Activated CD4-positive, alpha-beta T cell treated with anti-CD3 and anti-CD28 coated beads for 36 hours (primary cell): ENCODE measurements around the gene OR52E2. TPM values are rescaled to one million over a fixed set of nuclear protein-coding genes. Genes with fewer than 3 reads are reported as not detected.
"Not testable (repeated sequence)": the region's sequence is repeated elsewhere in the genome, so short reads cannot be mapped to it uniquely, and the experiment has no call there.

Experiments
- ATAC-seq: fragments of 200-7000 bp; cut with Tn5 transposase; one replicate; pipeline ENCODE4 v1.10.0; 2021; ENCODE audit warnings: mild to moderate bottlenecking, moderate library complexity
- CTCF ChIA-PET: fragments of 350-600 bp; sonication (Branson Sonifier 250); formaldehyde crosslinking; loops from one replicate; lab custom pipeline; 2021; ENCODE audit warnings: antibody characterized with exemption; lab: Charles Lee
- POLR2A ChIA-PET: fragments of 350-600 bp; sonication (Branson Sonifier 250); formaldehyde crosslinking; loops from one replicate; lab custom pipeline; 2021; ENCODE audit warnings: antibody characterized with exemption, inconsistent platforms; lab: Charles Lee
- DNase-seq: peaks from one replicate; pipeline ENCODE4 v3.0.0-alpha.2; 2020
- H3K27ac Mint-ChIP-seq: one replicate; pipeline ENCODE4 v1.8.0; 2021; ENCODE audit warnings: mixed read lengths
- H3K27me3 Mint-ChIP-seq: one replicate; pipeline ENCODE4 v1.8.0; 2021; ENCODE audit warnings: mixed read lengths
- H3K36me3 Mint-ChIP-seq: one replicate; pipeline ENCODE4 v1.8.0; 2021; ENCODE audit warnings: low read depth, mixed read lengths
- H3K4me1 Mint-ChIP-seq: one replicate; pipeline ENCODE4 v1.8.0; 2021; ENCODE audit warnings: mixed read lengths
- H3K4me3 Mint-ChIP-seq: one replicate; pipeline ENCODE4 v1.8.0; 2021; ENCODE audit warnings: mild to moderate bottlenecking, moderate library complexity, mixed read lengths
- H3K9me3 Mint-ChIP-seq: one replicate; pipeline ENCODE4 v1.8.0; 2021; ENCODE audit warnings: low read depth, mixed read lengths
- intact Hi-C, 2 experiments: fragments of 100-400 bp; cut with DNase I in 1 of 2; cut with micrococcal nuclease in 1 of 2; formaldehyde crosslinking; loops; one replicate each; pipeline versions ENCODE4 v1.14.2 to v1.15.1; 2022 to 2024; cut with DNase I, micrococcal nuclease
- total RNA-seq, 2 experiments: library from RNA; stranded (reverse); gene quantifications; one replicate each; pipeline ENCODE4 v1.2.3, GENCODE V29; 2021

Gene OR52E2
- total RNA-seq, 2 experiments from 2014 or later: not detected

DNA sequence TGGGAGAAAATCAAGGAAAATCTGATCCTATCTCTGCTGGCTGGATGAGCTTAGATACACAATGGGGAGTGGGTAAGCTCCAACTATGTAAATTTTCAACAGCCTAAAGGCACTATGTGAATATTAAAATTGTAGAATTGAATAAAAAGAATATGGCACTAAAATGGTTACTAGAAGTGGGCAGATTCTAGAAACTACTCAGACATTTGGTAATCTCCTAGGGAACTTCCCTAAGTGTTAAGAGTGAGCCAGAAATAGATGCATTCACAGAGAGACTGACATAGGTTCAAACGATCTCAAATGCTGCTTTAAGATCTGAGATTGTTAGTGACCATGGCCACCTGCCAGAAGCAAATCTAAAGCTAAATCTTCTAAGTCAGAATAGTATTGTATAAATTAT, 5.6 kb upstream of the OR52E2 start:
- Mint-ChIP-seq H3K27me3 (peaks cover 2% of the 10 kb centered on the region), H3K9me3 (no peaks in the 10 kb centered on the region), H3K36me3 (no peaks in the 10 kb centered on the region), H3K4me1 (no peaks in the 10 kb centered on the region), H3K4me3 (no peak overlapping the region), H3K27ac (no peak overlapping the region)
- DNase-seq (no peak), ATAC-seq (no peak)
- intact Hi-C loops: no loop called here
- ChIA-PET CTCF (interaction anchor here (1.2 kb wide), 1 partner anchor 22 kb away, joined by 4 read pairs; no protein-coding TSS in a partner anchor), POLR2A (no interaction called here)

DNA sequence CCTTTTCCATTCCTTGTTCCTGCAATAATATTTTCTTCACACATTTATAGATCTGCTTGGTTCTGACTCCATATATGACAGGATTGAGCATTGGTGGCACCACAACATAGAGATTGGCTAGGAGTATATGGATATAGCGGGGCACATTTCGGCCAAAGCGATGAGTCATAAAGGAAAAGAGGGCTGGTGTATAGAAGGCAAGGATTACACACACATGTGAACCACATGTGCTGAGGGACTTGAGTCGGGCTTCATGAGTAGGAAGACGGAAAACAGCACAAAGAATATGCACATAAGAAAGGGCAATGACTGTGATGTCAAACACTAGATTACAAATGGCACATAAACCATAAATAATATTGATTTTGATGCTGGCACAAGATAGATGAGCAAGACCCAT, 748 bp downstream of the OR52E2 start:
- ATAC-seq, H3K36me3 Mint-ChIP-seq, POLR2A ChIA-PET, DNase-seq, H3K4me3 Mint-ChIP-seq, H3K4me1 Mint-ChIP-seq, H3K9me3 Mint-ChIP-seq, intact Hi-C loops, CTCF ChIA-PET, H3K27ac Mint-ChIP-seq, H3K27me3 Mint-ChIP-seq: not testable (repeated sequence)

DNA sequence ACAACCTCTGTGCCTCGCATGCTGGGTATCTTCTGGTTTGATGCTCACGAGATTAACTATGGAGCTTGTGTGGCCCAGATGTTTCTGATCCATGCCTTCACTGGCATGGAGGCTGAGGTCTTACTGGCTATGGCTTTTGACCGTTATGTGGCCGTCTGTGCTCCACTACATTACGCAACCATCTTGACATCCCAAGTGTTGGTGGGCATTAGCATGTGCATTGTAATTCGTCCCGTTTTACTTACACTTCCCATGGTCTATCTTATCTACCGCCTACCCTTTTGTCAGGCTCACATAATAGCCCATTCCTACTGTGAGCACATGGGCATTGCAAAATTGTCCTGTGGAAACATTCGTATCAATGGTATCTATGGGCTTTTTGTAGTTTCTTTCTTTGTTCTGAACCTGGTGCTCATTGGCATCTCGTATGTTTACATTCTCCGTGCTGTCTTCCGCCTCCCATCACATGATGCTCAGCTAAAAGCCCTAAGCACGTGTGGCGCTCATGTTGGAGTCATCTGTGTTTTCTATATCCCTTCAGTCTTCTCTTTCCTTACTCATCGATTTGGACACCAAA, 12.6 kb downstream of the OR52E2 start:
- no peak overlapping the region for H3K4me3 Mint-ChIP-seq
- intact Hi-C loops: no loop called here
- H3K27me3 Mint-ChIP-seq: peaks cover 2% of the 10 kb centered on the region
- H3K9me3 Mint-ChIP-seq: no peaks in the 10 kb centered on the region
- no peaks in the 10 kb centered on the region for H3K36me3 Mint-ChIP-seq
- H3K4me1 Mint-ChIP-seq: no peaks in the 10 kb centered on the region
- ChIA-PET CTCF (no interaction called here), POLR2A (no interaction called here)
- DNase-seq (no peak), ATAC-seq (no peak)
- H3K27ac Mint-ChIP-seq: no peak overlapping the region

DNA sequence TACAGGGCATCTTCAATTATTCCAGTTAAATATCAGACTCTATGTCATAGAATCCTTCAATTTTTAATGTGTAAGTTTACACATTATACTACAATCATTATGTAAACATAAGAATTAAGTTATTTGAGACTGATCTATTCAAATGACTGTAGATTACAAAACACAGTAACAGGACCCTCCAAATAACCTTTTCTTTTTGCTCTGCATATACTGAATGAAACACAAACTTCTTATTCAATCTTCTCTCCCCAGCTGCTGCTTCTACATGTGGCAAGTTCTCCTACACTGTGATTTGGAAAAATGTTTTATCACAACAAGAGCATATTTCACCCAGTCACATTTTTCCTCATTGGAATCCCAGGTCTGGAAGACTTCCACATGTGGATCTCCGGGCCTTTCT, 13.2 kb downstream of the OR52E2 start, which contains the start of gene OR52J3:
OR52J3 (plus strand) TSS at position 301 of the 400 bp plus-strand sequence; CDS start at position 301, 0 bp downstream.
- intact Hi-C loops: no loop called here
- H3K27ac Mint-ChIP-seq: no peak within 1 kb of the TSS
- peaks cover 2% of the 10 kb centered on the region for H3K27me3 Mint-ChIP-seq
- H3K9me3 Mint-ChIP-seq: no peaks in the 10 kb centered on the region
- H3K36me3 Mint-ChIP-seq: no peaks in the 10 kb centered on the region
- ATAC-seq (no peak), DNase-seq (no peak)
- CTCF ChIA-PET: no interaction called here
- POLR2A ChIA-PET: no interaction called here
- no peak within 1 kb of the TSS for H3K4me3 Mint-ChIP-seq
- no peaks in the 10 kb centered on the region for H3K4me1 Mint-ChIP-seq

DNA sequence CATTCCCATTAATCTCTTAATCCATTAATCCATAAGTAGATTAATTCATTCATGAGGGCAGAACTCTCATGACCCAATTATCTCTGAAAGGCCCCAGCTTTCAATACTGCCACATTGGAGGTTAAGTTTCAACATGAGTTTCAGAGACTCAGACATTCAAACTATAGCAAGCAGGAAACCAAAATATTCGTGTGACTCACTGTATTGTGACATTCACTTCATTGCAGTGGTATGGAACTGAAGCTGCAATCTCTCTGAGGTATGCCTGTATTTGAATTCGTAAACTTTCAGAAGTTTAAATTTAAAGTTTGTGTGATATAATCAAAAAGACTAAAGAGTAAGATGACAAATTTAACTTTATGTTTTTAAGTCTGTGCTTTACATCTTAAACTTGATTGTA, 16.0 kb downstream of the OR52E2 start:
- no peak for DNase-seq
- Mint-ChIP-seq H3K9me3 (no peaks in the 10 kb centered on the region), H3K4me3 (no peak overlapping the region), H3K36me3 (no peaks in the 10 kb centered on the region), H3K27ac (no peak overlapping the region), H3K27me3 (peaks cover 4% of the 10 kb centered on the region), H3K4me1 (no peaks in the 10 kb centered on the region)
- ATAC-seq: no peak
- CTCF ChIA-PET: no interaction called here
- intact Hi-C loops: no loop called here
- POLR2A ChIA-PET: no interaction called here

DNA sequence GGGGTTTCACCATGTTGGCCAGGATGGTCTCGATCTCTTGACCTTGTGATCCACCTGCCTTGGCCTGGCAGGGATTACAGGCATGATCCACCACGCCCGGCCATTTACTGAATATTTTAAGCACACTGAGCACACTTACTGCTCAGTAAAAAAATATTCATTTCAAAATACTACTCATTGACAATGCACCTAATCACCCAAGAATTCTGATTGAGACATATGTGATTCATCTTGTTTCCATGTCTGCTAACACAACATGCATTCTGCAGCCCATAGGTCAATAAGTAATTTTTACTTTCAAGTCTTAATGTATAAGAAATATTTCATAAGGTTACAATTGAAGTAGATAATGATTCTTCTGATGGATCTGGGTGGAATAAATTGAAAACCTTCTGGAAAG, 17.3 kb downstream of the OR52E2 start:
- no peak for ATAC-seq
- ChIA-PET CTCF (no interaction called here), POLR2A (no interaction called here)
- H3K9me3 Mint-ChIP-seq: no peaks in the 10 kb centered on the region
- H3K4me3 Mint-ChIP-seq: no peak overlapping the region
- H3K4me1 Mint-ChIP-seq: no peaks in the 10 kb centered on the region
- H3K27ac Mint-ChIP-seq: no peak overlapping the region
- no peaks in the 10 kb centered on the region for H3K36me3 Mint-ChIP-seq
- intact Hi-C loops: no loop called here
- H3K27me3 Mint-ChIP-seq: peaks cover 4% of the 10 kb centered on the region
- DNase-seq: no peak

DNA sequence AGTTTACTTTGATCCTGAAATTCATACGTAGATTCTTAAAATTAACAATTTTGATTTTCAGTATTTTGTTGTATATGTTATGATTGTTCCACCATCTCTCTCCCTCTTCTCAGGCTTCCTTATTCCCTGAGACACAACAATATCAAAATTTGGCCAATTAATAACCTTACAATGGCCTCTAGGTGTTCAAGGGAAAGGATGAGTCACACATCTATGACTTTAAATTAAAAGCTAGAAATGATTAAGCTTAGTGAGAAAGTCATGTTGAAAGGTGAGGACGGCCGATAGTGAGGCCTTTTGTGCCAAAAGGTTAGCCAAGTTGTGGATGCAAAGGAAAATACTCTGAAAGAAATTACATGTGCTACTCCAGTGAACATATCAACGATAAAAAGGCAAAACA, 18.6 kb downstream of the OR52E2 start:
- H3K36me3 Mint-ChIP-seq: no peaks in the 10 kb centered on the region
- H3K27me3 Mint-ChIP-seq: peaks cover 4% of the 10 kb centered on the region
- H3K27ac Mint-ChIP-seq: no peak overlapping the region
- no peak overlapping the region for H3K4me3 Mint-ChIP-seq
- H3K4me1 Mint-ChIP-seq: no peaks in the 10 kb centered on the region
- ChIA-PET CTCF (no interaction called here), POLR2A (no interaction called here)
- no peaks in the 10 kb centered on the region for H3K9me3 Mint-ChIP-seq
- ATAC-seq: no peak
- intact Hi-C loops: no loop called here
- no peak for DNase-seq

DNA sequence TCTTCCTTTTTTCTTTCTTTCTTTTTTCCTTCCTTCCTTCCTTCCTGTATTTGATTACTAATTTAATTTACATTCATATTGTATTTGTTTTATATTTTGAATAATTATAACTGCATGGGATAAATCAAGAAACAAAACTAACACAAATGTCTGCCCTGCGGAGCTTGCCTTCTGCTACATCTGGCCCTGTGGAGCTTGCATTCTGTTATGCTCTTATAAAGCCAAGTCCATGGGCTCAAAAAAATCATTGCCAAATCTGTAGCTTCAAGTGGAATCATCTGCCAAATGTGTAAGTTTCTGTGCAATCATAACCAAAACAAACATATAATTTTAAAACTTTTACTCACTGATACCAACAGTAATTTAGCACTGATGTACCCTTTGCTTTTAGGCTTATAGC, 21.1 kb downstream of the OR52E2 start:
- DNase-seq: no peak
- no peak for ATAC-seq
- no peak overlapping the region for H3K27ac Mint-ChIP-seq
- no peaks in the 10 kb centered on the region for H3K4me1 Mint-ChIP-seq
- H3K36me3 Mint-ChIP-seq: no peaks in the 10 kb centered on the region
- ChIA-PET CTCF (no interaction called here), POLR2A (no interaction called here)
- H3K27me3 Mint-ChIP-seq: peaks cover 2% of the 10 kb centered on the region
- H3K9me3 Mint-ChIP-seq: no peaks in the 10 kb centered on the region
- intact Hi-C loops: no loop called here
- H3K4me3 Mint-ChIP-seq: no peak overlapping the region

DNA sequence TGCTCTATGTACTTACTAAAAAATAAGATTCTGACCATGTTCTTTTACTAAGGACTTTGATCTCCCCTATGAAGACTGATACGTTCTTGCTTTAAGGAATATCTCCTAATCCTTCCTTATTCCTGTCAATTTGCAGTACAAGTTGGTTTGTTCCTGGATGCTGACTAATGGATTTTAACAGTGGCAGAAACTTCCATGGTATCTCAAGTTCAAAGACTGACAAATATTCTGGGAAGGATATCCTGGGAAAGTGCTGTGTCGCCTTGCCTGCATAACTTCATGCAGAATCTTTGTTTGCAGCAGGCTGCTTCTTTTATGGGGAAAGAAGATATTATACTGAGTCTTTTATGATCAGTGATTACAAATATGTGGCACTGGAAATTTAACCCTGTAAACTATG, 21.5 kb downstream of the OR52E2 start:
- no peaks in the 10 kb centered on the region for H3K9me3 Mint-ChIP-seq
- no peaks in the 10 kb centered on the region for H3K36me3 Mint-ChIP-seq
- no peak overlapping the region for H3K27ac Mint-ChIP-seq
- H3K4me1 Mint-ChIP-seq: no peaks in the 10 kb centered on the region
- H3K4me3 Mint-ChIP-seq: no peak overlapping the region
- peaks cover 2% of the 10 kb centered on the region for H3K27me3 Mint-ChIP-seq
- intact Hi-C loops: no loop called here
- POLR2A ChIA-PET: no interaction called here
- ATAC-seq: no peak
- CTCF ChIA-PET: no interaction called here
- no peak for DNase-seq

DNA sequence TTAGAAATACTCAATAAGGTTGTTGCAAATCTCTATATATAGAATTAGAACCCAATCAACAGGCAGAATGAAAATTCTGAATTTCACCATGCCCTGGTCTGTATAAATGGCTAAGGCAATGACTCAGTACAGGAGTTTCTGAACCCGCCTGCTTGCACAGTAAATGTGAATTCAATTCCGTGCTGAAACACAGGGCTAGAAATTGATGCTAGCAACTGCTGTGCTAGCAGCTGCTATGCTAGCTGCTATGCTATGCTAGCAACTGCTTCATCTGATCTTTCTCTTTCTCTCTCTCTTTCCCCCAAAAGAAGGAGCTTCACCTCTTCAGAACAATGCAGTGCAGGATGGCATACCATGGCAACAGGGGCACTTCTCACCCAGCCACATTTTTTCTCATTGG, 22.8 kb downstream of the OR52E2 start:
- H3K4me3 Mint-ChIP-seq: no peak overlapping the region
- DNase-seq (no peak), ATAC-seq (no peak)
- no peaks in the 10 kb centered on the region for H3K9me3 Mint-ChIP-seq
- H3K27ac Mint-ChIP-seq: no peak overlapping the region
- H3K36me3 Mint-ChIP-seq: no peaks in the 10 kb centered on the region
- peaks cover 2% of the 10 kb centered on the region for H3K27me3 Mint-ChIP-seq
- ChIA-PET CTCF (no interaction called here), POLR2A (no interaction called here)
- H3K4me1 Mint-ChIP-seq: no peaks in the 10 kb centered on the region
- intact Hi-C loops: no loop called here

DNA sequence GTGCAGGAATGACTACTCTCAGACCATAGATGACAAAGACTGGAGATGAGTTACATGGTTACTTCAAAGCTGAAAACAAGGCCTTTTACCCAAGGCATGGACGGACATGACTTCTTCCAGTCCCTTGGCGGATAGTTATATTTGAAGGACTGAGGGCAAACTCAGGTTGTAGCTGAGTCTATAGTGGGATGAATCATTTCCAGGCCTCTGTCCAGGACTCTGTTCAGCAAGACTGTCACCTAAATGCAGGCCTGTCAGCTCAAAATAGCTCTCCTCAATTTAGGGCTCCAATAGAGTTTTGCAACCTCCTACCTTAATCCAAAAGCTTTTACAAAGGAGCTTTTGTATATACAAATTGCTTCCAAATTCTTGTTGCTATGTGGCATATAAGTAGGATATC, 37.4 kb downstream of the OR52E2 start:
- H3K4me3 Mint-ChIP-seq: no peak overlapping the region
- H3K36me3 Mint-ChIP-seq: no peaks in the 10 kb centered on the region
- peaks cover 22% of the 10 kb centered on the region for H3K9me3 Mint-ChIP-seq
- DNase-seq (no peak), ATAC-seq (no peak)
- H3K4me1 Mint-ChIP-seq: no peaks in the 10 kb centered on the region
- intact Hi-C loops: no loop called here
- ChIA-PET POLR2A (no interaction called here), CTCF (no interaction called here)
- no peak overlapping the region for H3K27ac Mint-ChIP-seq
- H3K27me3 Mint-ChIP-seq: no peaks in the 10 kb centered on the region

DNA sequence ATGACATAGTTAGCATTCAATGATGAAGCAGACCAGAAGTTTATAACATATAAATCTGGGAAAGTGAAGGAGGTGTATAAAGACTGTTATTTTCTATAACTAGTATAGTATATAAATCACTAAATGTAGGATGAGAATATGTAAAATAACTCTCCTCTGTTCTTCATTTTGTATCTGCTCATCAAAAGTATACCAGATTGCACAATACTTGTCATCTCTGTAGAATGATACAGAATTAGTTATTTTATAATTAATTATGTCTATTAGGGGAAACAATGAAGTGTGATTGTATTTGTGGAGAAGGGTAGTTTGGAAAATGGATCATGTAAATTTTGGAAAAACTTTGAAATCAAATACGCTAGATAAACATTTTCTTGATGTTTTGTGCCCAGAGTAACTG, 46.4 kb downstream of the OR52E2 start:
- Mint-ChIP-seq H3K27me3 (peaks cover 2% of the 10 kb centered on the region), H3K9me3 (no peaks in the 10 kb centered on the region), H3K27ac (no peak overlapping the region), H3K36me3 (no peaks in the 10 kb centered on the region), H3K4me1 (no peaks in the 10 kb centered on the region), H3K4me3 (no peak overlapping the region)
- POLR2A ChIA-PET: no interaction called here
- CTCF ChIA-PET: interaction anchor here (0.7 kb wide), 1 partner anchor 376 kb away, joined by 3 read pairs; no protein-coding TSS in a partner anchor
- intact Hi-C loops: no loop called here
- DNase-seq: no peak
- ATAC-seq: no peak
